Measurements from ENCODE around the gene SLC35E1. TPM values are rescaled to one million over a fixed set of nuclear protein-coding genes. Genes with fewer than 3 reads are reported as not detected.

Gene SLC35E1
- total RNA-seq, 2 experiments from 2014 or later: 43.4 to 44.5 TPM

Other genes with a start within 250 kb of the SLC35E1 start
- 100 to 1,000 TPM; 172 to 193 TPM for gene KLF2, start 247.6 kb downstream of the SLC35E1 start, total RNA-seq
- gene EPS15L1, start 100.4 kb downstream of the SLC35E1 start, total RNA-seq: 10 to 100 TPM; 40.0 to 41.7 TPM
- gene CALR3, start 76.2 kb downstream of the SLC35E1 start, total RNA-seq: not detected
- 1 to 10 TPM; 3.0 to 3.3 TPM for gene C19orf44, start 76.0 kb downstream of the SLC35E1 start, total RNA-seq
- 10 to 100 TPM; 65.5 to 67.0 TPM for gene CHERP, start 30.0 kb downstream of the SLC35E1 start, total RNA-seq
- 10 to 100 TPM; 16.4 to 21.2 TPM for gene MED26, start 55.8 kb upstream of the SLC35E1 start, total RNA-seq
- gene SMIM7, start 87.7 kb upstream of the SLC35E1 start, total RNA-seq: 10 to 100 TPM; 63.6 to 68.8 TPM
- 1 to 10 TPM in 1 of 2 experiments, under 1 TPM in 1; 0.51 to 1.6 TPM for gene TMEM38A, start 88.7 kb upstream of the SLC35E1 start, total RNA-seq
- gene NWD1, start 147.4 kb upstream of the SLC35E1 start, total RNA-seq: not detected